Esophagus muscularis mucosa (tissue), 4 donors: ENCODE data around the gene CBLN3.

Source experiments
- CTCF ChIP-seq, 3 experiments: fragments of 200-600 bp in 2 of 3; fragments of 450-650 bp in 1 of 3; sonication (generic) in 2 of 3; IDR thresholded peaks; one replicate each; pipeline ENCODE4 v1.5.1; 2017 to 2019; ENCODE audit warnings: antibody characterized with exemption in 3 of 3, mild to moderate bottlenecking in 2 of 3, moderate library complexity in 1 of 3
- EP300 ChIP-seq: sonication (generic); formaldehyde crosslinking; IDR thresholded peaks from one replicate; pipeline ENCODE4 v1.6.1; 2017; ENCODE audit warnings: antibody characterized with exemption
- POLR2A ChIP-seq: fragments of 450-650 bp; IDR thresholded peaks from one replicate; pipeline ENCODE4 v1.6.1; 2017; ENCODE audit warnings: antibody characterized with exemption, moderate library complexity, mild to moderate bottlenecking, low read depth
- POLR2AphosphoS5 ChIP-seq, 2 donors: sonication (generic); formaldehyde crosslinking; IDR thresholded peaks; one replicate each; pipeline ENCODE4 v1.6.1; 2017; ENCODE audit warnings: antibody characterized with exemption in 2 of 2

DNA sequence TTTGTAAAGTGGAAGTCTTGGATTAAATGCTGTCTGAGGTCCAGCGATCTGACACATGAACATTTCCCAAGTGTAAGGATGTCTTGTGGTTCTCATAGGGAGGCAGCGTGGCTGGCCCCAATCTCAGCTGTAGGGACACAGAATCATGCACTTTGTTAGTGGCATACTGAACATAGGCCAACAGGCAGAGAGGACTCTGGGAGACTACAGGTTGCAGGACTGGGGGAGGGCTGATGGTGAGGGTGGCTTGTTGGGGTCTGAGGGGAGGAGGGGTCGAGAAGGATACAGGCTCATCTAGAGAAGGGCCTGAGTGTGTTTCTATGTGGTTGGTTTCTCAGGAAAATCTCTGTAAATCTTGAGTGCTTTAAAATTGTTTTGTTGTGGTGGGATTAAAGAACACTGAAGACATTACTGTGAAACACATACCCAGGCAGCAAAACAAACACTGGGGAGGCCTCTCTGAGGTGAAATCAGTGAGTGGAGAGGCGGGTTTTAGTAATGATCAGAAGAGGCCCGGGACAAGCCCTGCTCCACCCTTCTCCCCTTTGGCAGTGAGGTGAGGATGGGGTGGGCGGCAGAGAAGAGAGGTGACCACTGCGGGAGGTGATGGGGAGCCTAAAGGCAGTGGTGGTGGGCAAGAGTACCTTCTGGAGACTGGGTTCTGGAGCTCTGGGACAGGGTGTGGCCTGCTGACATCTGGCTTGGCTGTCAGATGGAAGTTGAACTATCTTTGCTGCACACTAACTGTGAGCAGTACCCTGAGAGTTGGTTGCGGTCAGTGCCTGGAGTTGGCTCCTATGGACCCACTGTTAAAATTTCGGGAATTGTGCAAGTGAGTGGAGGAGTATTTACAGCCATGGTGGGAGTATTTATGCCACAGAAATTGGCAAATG, 27.4 kb downstream of the CBLN3 start:
- TF ChIP-seq CTCF (IDR thresholded peaks at IDR 0.05) (no peak), POLR2AphosphoS5 (IDR thresholded peaks at IDR 0.05) (no peak), EP300 (no peak), POLR2A (no peak)
